ENCODE results near the gene ZNF783. TPM values are rescaled to one million over a fixed set of nuclear protein-coding genes. Genes with fewer than 3 reads are reported as not detected.

Gene ZNF783
- total and polyA plus RNA-seq, 3 donors from 2014 or later = 15.0 to 41.1 (median 30.5) TPM

GRCh38 chr7:149333321-149333717 is 71.3 kb downstream of the ZNF783 start:
- Histone ChIP-seq H3K36me3 (ENCODE audit: low read depth, missing control alignments) (no peaks in the 10 kb centered on the region), H3K27me3 (no peaks in the 10 kb centered on the region), H3K4me1 (no peaks in the 10 kb centered on the region), H3K9me3 (no peaks in the 10 kb centered on the region), H3K27ac (no peak overlapping the region), H3K4me3 (no peak overlapping the region)
- no peak for TF ChIP-seq CTCF (IDR thresholded peaks at IDR 0.05)
- no peak for TF ChIP-seq POLR2A (IDR thresholded peaks at IDR 0.05)
- intact Hi-C loops (cut with DNase I; ENCODE audit: low total_unique reads) = no loop called here
- no peak for DNase-seq

GRCh38 chr7:149334219-149334618 is 72.2 kb downstream of the ZNF783 start:
- Histone ChIP-seq H3K36me3 (ENCODE audit: low read depth, missing control alignments) (no peaks in the 10 kb centered on the region), H3K27me3 (no peaks in the 10 kb centered on the region), H3K4me3 (no peak overlapping the region), H3K27ac (no peak overlapping the region), H3K4me1 (no peaks in the 10 kb centered on the region), H3K9me3 (no peaks in the 10 kb centered on the region)
- WGBS, 2 donors = 86% methylated on average over 2 of the region's 2 CpGs
- no peak for DNase-seq
- TF ChIP-seq CTCF (IDR thresholded peaks at IDR 0.05) (no peak), POLR2A (IDR thresholded peaks at IDR 0.05) (no peak)
- intact Hi-C loops (cut with DNase I; ENCODE audit: low total_unique reads) = no loop called here

Small RNAs within 50 kb of the gene (small RNA-seq; reads per million reads assigned to genes)
- 0 reads per million in 2 donors for gene AC004941.2

Other genes with a start within 250 kb of the ZNF783 start
- 10 to 100 TPM; 59.3 to 86.5 TPM for gene PDIA4, start 233.7 kb upstream of the ZNF783 start, total RNA-seq
- gene PDIA4, start 233.7 kb upstream of the ZNF783 start, polyA plus RNA-seq (ENCODE audit: insufficient read depth, low read depth, low replicate concordance) = 67.1 TPM
- 1 to 10 TPM; 8.3 to 8.8 TPM for gene ZNF786, start 171.5 kb upstream of the ZNF783 start, total RNA-seq
- gene ZNF786, start 171.5 kb upstream of the ZNF783 start, polyA plus RNA-seq (ENCODE audit: insufficient read depth, low read depth, low replicate concordance) = 2.6 TPM
- gene ZNF425, start 135.9 kb upstream of the ZNF783 start, total RNA-seq = 1 to 10 TPM; 3.0 to 4.3 TPM
- 3.4 TPM for gene ZNF425, start 135.9 kb upstream of the ZNF783 start, polyA plus RNA-seq (ENCODE audit: insufficient read depth, low read depth, low replicate concordance)
- 10 to 100 TPM; 25.3 to 35.3 TPM for gene ZNF398, start 114.7 kb upstream of the ZNF783 start, total RNA-seq
- 29.4 TPM for gene ZNF398, start 114.7 kb upstream of the ZNF783 start, polyA plus RNA-seq (ENCODE audit: insufficient read depth, low read depth, low replicate concordance)
- 10 to 100 TPM; 12.2 to 17.6 TPM for gene ZNF282, start 66.7 kb upstream of the ZNF783 start, total RNA-seq
- gene ZNF282, start 66.7 kb upstream of the ZNF783 start, polyA plus RNA-seq (ENCODE audit: insufficient read depth, low read depth, low replicate concordance) = 9.6 TPM
- gene ZNF212, start 22.5 kb upstream of the ZNF783 start, total RNA-seq = 10 to 100 TPM; 23.1 to 24.2 TPM
- gene ZNF212, start 22.5 kb upstream of the ZNF783 start, polyA plus RNA-seq (ENCODE audit: insufficient read depth, low read depth, low replicate concordance) = 17.2 TPM
- gene ZNF777, start 198.9 kb downstream of the ZNF783 start, total RNA-seq = 10 to 100 TPM; 19.4 to 25.0 TPM
- 15.4 TPM for gene ZNF777, start 198.9 kb downstream of the ZNF783 start, polyA plus RNA-seq (ENCODE audit: insufficient read depth, low read depth, low replicate concordance)
- 10 to 100 TPM; 49.3 to 56.7 TPM for gene ZNF746, start 235.6 kb downstream of the ZNF783 start, total RNA-seq
- 32.1 TPM for gene ZNF746, start 235.6 kb downstream of the ZNF783 start, polyA plus RNA-seq (ENCODE audit: insufficient read depth, low read depth, low replicate concordance)